Tibial nerve (tissue), 4 donors: Measurements from ENCODE around the gene MCHR1. TPM values are rescaled to one million over a fixed set of nuclear protein-coding genes. Genes with fewer than 3 reads are reported as not detected.
"Not testable (repeated sequence)": the region's sequence is repeated elsewhere in the genome, so short reads cannot be mapped to it uniquely, and the experiment has no call there.

Source experiments
- DNase-seq, 2 donors: peaks; one replicate each; pipeline ENCODE4 v3.0.0-alpha.2; 2019; ENCODE audit warnings: low spot score in 2 of 2
- H3K27ac ChIP-seq, 4 donors: fragments of 200-600 bp; sonication (generic) in 3 of 4; one replicate each; pipeline ENCODE4 v1.5.1; 2017 to 2019; ENCODE audit warnings: mild to moderate bottlenecking in 1 of 4
- H3K27me3 ChIP-seq, 2 donors: fragments of 200-600 bp; sonication (generic) in 1 of 2; one replicate each; pipeline versions ENCODE4 v1.5.1 to v1.6.0; 2017 to 2019
- H3K36me3 ChIP-seq, 3 donors: fragments of 200-600 bp; sonication (generic); one replicate each; pipeline ENCODE4 v1.5.1; 2018 to 2019
- H3K4me1 ChIP-seq, 4 donors: fragments of 200-600 bp; sonication (generic) in 3 of 4; one replicate each; pipeline ENCODE4 v1.5.1; 2017 to 2019
- H3K4me3 ChIP-seq, 4 donors: fragments of 200-600 bp; sonication (generic) in 3 of 4; one replicate each; pipeline ENCODE4 v1.5.1; 2017 to 2019; ENCODE audit warnings: mild to moderate bottlenecking in 1 of 4, moderate library complexity in 1 of 4
- H3K9me3 ChIP-seq, 4 donors: fragments of 200-600 bp; sonication (generic) in 3 of 4; one replicate each; pipeline ENCODE4 v1.5.1; 2017 to 2019
- EP300 ChIP-seq, 2 donors: sonication (generic); formaldehyde crosslinking; IDR thresholded peaks; one replicate each; pipeline ENCODE4 v1.6.1; 2017; ENCODE audit warnings: antibody characterized with exemption in 2 of 2, mild to moderate bottlenecking in 1 of 2
- POLR2A ChIP-seq, 2 donors: fragments of 450-650 bp; IDR thresholded peaks; one replicate each; pipeline ENCODE4 v1.6.1; 2017; ENCODE audit warnings: antibody characterized with exemption in 2 of 2, mild to moderate bottlenecking in 2 of 2, moderate library complexity in 2 of 2
- WGBS, 2 donors: methylation state at CpG; one replicate each; pipeline ENCODE4 v1.1.5; 2018; 5-methylcytosine and 5-hydroxymethylcytosine counted together
- total RNA-seq, 4 donors: library from RNA; depleted of rRNA; stranded (reverse); fragments of >200 nt; gene quantifications; one replicate each; pipeline ENCODE4 v1.1.0, GENCODE V29; 2016
- TF ChIP-seq, protein P1 (sequence below), 5 experiments: fragments of 200-600 bp in 3 of 5; fragments of 450-650 bp in 2 of 5; sonication (generic) in 3 of 5; IDR thresholded peaks; one replicate each; pipeline ENCODE4 v1.5.1; 2016 to 2019; ENCODE audit warnings: antibody characterized with exemption in 5 of 5, mild to moderate bottlenecking in 3 of 5, moderate library complexity in 2 of 5

Gene MCHR1
- total RNA-seq, 4 donors from 2014 or later = 0.39 to 1.0 TPM; not detected in 2

DNA sequence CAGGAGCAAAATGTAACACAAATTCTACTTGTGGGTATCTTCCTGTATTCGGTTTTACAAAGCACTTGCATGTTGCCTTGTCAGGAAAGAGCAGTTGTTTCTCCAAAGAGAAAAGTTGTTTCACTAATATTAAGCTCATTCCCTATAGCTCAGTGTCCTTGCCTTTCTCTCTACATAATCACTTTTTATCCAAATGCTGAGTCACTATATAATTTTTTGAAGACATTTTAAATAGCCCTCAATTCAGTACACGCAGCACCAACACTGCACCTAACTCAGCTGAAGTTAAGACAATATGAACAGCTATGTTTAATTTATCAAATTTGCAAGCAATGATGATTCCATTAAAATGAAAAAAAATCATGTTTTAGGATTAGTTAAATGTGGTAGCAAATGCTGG is 28.2 kb upstream of the MCHR1 start:
- Histone ChIP-seq H3K36me3 (no peaks in the 10 kb centered on the region), H3K9me3 (no peaks in the 10 kb centered on the region), H3K4me1 (peaks cover 0 to 48% (median 12%) of the 10 kb centered on the region in 4 donors), H3K27me3 (no peaks in the 10 kb centered on the region), H3K4me3 (peak overlapping the region in 1 of 4 donors; percentile 64), H3K27ac (peak overlapping the region; percentile 90 to 99 (median 96))
- TF ChIP-seq, protein P1, sequence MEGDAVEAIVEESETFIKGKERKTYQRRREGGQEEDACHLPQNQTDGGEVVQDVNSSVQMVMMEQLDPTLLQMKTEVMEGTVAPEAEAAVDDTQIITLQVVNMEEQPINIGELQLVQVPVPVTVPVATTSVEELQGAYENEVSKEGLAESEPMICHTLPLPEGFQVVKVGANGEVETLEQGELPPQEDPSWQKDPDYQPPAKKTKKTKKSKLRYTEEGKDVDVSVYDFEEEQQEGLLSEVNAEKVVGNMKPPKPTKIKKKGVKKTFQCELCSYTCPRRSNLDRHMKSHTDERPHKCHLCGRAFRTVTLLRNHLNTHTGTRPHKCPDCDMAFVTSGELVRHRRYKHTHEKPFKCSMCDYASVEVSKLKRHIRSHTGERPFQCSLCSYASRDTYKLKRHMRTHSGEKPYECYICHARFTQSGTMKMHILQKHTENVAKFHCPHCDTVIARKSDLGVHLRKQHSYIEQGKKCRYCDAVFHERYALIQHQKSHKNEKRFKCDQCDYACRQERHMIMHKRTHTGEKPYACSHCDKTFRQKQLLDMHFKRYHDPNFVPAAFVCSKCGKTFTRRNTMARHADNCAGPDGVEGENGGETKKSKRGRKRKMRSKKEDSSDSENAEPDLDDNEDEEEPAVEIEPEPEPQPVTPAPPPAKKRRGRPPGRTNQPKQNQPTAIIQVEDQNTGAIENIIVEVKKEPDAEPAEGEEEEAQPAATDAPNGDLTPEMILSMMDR (IDR thresholded peaks at IDR 0.05) = no peak
- TF ChIP-seq POLR2A (IDR thresholded peaks at IDR 0.05) = no peak
- TF ChIP-seq EP300 (IDR thresholded peaks at IDR 0.05) = no peak
- no peak for DNase-seq
- 67 to 76% methylated on average over 2 of the region's 2 CpGs for WGBS, 2 donors

DNA sequence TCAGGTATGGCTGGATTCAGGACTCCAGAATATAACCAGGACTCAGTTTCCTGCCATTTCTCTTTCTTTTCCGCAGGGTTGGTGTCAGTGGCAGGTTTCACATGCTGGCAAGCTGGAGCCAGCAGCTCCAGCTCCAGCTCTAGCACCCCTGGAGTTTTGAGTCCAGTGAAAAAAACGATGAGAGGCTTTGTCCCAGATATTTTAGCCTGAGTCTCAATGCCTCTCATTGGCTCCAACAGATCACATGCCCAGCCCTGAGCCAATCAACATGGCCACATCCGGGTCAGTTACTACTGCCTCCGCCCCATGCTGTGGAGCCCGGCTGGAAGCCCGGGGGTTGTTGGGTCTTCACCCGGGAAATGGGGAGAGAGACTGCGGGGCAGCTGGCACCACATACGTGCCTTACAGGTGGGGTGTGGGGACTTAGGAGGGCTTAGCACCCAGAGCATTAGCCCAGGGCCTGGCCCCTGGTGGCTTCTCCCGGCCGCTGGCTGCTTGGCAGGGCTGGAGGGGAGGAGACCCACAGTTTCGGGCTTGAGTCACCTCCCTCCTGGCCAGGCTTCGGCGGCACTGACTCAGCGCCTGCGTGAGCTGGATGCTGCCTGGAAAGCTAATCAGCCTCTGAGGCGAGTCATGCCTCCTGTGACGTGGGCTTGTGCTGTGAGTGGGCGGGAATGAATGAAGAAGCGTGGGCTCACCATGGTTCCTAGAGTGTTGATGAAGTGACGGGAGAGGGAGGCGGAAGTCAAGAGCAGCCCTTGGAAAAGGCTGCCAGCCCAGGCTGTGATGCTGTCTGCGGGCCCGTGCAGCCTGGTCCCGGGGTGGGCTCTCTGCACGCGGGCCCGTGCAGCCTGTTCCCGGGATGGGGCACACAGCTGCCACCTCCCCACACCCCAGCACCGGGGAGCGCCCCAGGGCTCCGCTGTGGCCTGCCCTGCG is 27.5 kb upstream of the MCHR1 start:
- Histone ChIP-seq H3K4me3 (peak overlapping the region; percentile 47 to 64 (median 51)), H3K9me3 (no peaks in the 10 kb centered on the region), H3K27ac (peak overlapping the region; percentile 90 to 99 (median 96)), H3K4me1 (peaks cover 0 to 40% (median 9%) of the 10 kb centered on the region in 4 donors), H3K27me3 (no peaks in the 10 kb centered on the region), H3K36me3 (no peaks in the 10 kb centered on the region)
- peak; percentile 88 to 93 for DNase-seq
- WGBS, 2 donors = 14 to 16% methylated on average over 26 to 33 of the region's 33 CpGs
- TF ChIP-seq EP300 (IDR thresholded peaks at IDR 0.05) (peak; percentile 83 to 96), POLR2A (IDR thresholded peaks at IDR 0.05) (peak; percentile 52 to 87)
- TF ChIP-seq, protein P1 (IDR thresholded peaks at IDR 0.05) = peak in 2 of 5 experiments; percentile 28 to 56

GRCh38 chr22:40653361-40653760 is 25.9 kb upstream of the MCHR1 start:
- no peaks in the 10 kb centered on the region for H3K9me3 ChIP-seq
- H3K4me3 ChIP-seq = no peak overlapping the region
- H3K36me3 ChIP-seq = no peaks in the 10 kb centered on the region
- H3K27ac ChIP-seq = peak overlapping the region in 3 of 4 donors; percentile 90 to 99 (median 98)
- WGBS, 2 donors = 87 to 89% methylated on average over 9 of the region's 9 CpGs
- TF ChIP-seq, protein P1 (IDR thresholded peaks at IDR 0.05) = no peak
- TF ChIP-seq POLR2A (IDR thresholded peaks at IDR 0.05) (no peak), EP300 (IDR thresholded peaks at IDR 0.05) (no peak)
- H3K4me1 ChIP-seq = peaks cover 0 to 40% (median 9%) of the 10 kb centered on the region in 4 donors
- no peaks in the 10 kb centered on the region for H3K27me3 ChIP-seq
- DNase-seq = no peak

DNA sequence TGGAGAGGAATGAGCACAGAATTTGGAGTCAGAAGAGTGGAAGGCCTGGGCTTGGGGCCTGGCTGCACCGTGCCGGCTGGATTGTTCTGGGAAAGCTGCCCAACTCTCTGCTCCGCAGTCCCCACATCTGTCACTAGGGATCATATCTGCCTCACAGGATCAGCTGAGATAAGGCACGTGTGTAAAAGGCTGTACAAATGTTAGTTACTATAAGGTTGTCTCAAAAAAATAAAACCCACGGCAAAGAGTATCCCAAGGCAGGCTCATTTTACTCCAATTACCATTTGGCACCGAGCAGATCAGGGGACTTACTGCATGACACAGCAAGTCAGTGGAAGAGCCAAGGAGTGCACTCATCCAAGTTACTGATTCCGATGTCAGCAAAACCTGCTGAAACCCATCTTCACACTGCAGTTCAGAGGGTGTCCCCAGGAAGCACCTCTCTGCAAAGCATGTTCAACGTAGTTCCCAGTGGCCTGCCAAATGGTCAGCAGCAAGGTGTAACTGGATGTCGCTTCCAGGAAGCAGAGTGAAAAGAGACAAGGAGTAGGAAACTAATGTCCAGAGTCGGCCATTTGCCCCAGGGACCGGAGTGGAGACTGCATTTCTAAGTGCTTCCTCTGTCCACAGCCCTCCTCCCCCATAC is 24.6 kb upstream of the MCHR1 start:
- no peaks in the 10 kb centered on the region for H3K36me3 ChIP-seq
- 23 to 41% methylated on average over 10 to 11 of the region's 11 CpGs for WGBS, 2 donors
- peaks cover 0 to 40% (median 9%) of the 10 kb centered on the region in 4 donors for H3K4me1 ChIP-seq
- H3K27ac ChIP-seq = peak overlapping the region; percentile 11 to 99 (median 75)
- TF ChIP-seq EP300 (IDR thresholded peaks at IDR 0.05) (peak; percentile 37 to 68), POLR2A (IDR thresholded peaks at IDR 0.05) (no peak)
- TF ChIP-seq, protein P1 (IDR thresholded peaks at IDR 0.05) = peak in 2 of 5 experiments; percentile 12 to 38
- H3K9me3 ChIP-seq = no peaks in the 10 kb centered on the region
- peak; percentile 34 to 68 for DNase-seq
- no peaks in the 10 kb centered on the region for H3K27me3 ChIP-seq
- H3K4me3 ChIP-seq = no peak overlapping the region

GRCh38 chr22:40655941-40656340 is 23.3 kb upstream of the MCHR1 start:
- DNase-seq, H3K4me3 ChIP-seq, H3K36me3 ChIP-seq, H3K27ac ChIP-seq, H3K27me3 ChIP-seq, H3K9me3 ChIP-seq: not testable (repeated sequence)
- peaks cover 0 to 38% (median 9%) of the 10 kb centered on the region in 4 donors for H3K4me1 ChIP-seq
- WGBS, 2 donors = 95 to 96% methylated on average over 3 of the region's 3 CpGs

DNA sequence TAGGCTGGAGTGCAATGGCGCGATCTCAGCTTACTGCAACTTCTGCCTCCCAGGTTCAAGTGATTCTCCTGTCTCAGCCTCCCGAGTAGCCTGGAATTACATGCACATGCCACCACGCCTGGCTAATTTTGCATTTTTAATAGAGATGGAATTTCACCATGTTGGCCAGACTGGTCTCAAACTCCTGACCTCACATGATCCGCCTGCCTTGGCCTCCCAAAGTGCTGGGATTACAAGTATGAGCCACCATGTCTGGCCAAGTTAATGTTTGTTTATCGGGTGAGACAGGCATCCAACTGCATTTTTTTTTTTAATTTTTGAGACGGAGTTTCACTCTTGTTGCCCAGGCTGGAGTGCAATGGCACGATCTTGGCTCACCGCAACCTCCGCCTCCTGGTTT is 22.6 kb upstream of the MCHR1 start:
- peaks cover 0 to 32% (median 9%) of the 10 kb centered on the region in 4 donors for H3K4me1 ChIP-seq
- DNase-seq, H3K36me3 ChIP-seq, H3K27ac ChIP-seq, H3K4me3 ChIP-seq, H3K9me3 ChIP-seq, H3K27me3 ChIP-seq: not testable (repeated sequence)
- WGBS, 2 donors = 91 to 96% methylated on average over 10 of the region's 10 CpGs
